ENCODE results near the gene ARMC5.

ARMC5 gene

DNA sequence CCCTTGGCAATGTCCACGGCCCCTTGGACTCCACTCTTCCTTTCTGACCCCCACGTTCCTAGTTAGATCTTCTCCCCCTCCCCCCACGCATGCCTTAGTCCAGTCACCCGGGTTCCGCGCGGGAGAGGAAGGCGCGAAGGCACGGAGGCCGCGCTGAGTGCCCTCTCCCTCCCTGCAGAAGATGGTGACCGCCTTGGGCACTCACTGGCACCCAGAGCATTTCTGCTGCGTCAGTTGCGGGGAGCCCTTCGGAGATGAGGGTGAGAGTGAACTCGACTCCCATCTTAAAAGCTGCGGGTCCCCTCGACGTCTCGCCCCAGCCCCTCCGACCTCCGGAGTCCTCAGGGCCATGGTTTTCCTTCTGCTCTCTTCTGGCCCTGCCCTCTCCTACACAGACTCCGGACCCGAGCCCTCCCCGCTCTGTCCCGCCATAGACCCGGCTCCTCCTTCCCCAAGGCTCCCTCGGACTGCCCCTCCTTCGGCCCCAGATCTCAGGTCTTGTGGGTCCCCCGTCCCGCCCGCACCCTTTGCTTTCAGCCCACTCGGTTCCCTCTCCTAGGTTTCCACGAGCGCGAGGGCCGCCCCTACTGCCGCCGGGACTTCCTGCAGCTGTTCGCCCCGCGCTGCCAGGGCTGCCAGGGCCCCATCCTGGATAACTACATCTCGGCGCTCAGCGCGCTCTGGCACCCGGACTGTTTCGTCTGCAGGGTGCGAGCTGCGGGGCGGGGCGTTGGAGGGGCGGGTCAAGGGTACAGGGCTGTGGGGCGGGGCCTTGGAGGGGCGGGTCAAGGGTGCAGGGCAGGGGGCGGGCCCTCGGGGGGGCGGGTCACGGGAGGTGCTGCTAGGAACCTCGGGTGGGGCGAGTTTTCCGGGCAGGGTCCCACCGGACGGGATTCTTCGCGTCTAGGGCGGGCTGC is 17.3 kb downstream of the ARMC5 start:
- no peaks in the 10 kb centered on the region for H3K9me3 Mint-ChIP-seq
- H3K4me3 Mint-ChIP-seq = peak overlapping the region; percentile 35 to 77 (median 77)
- peaks cover 24% of the 10 kb centered on the region for H3K36me3 Mint-ChIP-seq (ENCODE audit: low read depth)
- H3K4me1 Mint-ChIP-seq = peaks cover 26% of the 10 kb centered on the region
- peak overlapping the region; percentile 29 to 90 (median 39) for H3K27ac Mint-ChIP-seq
- TF ChIP-seq, protein P1, sequence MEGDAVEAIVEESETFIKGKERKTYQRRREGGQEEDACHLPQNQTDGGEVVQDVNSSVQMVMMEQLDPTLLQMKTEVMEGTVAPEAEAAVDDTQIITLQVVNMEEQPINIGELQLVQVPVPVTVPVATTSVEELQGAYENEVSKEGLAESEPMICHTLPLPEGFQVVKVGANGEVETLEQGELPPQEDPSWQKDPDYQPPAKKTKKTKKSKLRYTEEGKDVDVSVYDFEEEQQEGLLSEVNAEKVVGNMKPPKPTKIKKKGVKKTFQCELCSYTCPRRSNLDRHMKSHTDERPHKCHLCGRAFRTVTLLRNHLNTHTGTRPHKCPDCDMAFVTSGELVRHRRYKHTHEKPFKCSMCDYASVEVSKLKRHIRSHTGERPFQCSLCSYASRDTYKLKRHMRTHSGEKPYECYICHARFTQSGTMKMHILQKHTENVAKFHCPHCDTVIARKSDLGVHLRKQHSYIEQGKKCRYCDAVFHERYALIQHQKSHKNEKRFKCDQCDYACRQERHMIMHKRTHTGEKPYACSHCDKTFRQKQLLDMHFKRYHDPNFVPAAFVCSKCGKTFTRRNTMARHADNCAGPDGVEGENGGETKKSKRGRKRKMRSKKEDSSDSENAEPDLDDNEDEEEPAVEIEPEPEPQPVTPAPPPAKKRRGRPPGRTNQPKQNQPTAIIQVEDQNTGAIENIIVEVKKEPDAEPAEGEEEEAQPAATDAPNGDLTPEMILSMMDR (IDR thresholded peaks at IDR 0.05; ENCODE audit: unreplicated experiment in 3 of 3) = no peak
- H3K27me3 Mint-ChIP-seq (ENCODE audit: low read depth) = peaks cover 41% of the 10 kb centered on the region

DNA sequence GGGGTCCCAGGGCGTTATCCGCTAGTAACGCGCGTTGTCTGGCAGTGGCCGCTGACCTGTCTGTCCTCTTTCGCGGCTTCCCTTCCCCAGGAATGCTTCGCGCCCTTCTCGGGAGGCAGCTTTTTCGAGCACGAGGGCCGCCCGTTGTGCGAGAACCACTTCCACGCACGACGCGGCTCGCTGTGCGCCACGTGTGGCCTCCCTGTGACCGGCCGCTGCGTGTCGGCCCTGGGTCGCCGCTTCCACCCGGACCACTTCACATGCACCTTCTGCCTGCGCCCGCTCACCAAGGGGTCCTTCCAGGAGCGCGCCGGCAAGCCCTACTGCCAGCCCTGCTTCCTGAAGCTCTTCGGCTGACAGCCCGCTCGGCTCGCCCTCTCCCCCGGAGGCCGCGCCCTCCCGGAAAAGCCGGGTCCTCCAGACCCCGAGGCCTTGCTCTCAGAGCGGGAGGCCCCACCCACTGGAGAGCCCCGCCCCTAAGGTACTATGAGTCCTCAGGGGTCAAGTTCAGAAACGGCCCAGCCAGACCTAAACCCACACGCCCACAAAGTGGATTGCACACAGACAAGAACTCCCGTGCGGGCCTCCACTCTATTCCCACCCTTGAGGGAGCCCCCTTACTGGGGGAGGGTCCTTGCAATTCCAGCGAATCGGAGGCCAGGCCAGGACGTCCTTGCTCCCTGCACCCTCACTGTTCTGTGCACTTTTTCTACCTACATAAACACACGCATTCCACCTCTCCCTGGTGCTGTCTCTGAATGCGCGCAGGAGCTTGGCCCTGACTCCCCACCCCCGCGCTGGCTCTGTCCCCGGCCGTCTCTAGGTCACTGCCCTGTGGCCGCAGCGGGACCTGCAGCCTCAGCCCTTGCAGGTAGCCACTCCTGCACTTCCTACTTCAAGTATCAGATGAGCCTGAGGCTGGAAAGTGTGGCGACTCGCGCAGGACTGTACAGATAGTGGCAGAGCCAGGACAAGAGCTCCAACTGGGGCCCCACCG is 18.2 kb downstream of the ARMC5 start:
- Mint-ChIP-seq H3K36me3 (ENCODE audit: low read depth) (peaks cover 24% of the 10 kb centered on the region), H3K4me1 (peaks cover 23% of the 10 kb centered on the region), H3K4me3 (peak overlapping the region; percentile 54 to 77 (median 77)), H3K9me3 (no peaks in the 10 kb centered on the region), H3K27me3 (ENCODE audit: low read depth) (peaks cover 48% of the 10 kb centered on the region), H3K27ac (peak overlapping the region; percentile 27 to 90 (median 43))
- TF ChIP-seq, protein P1 (IDR thresholded peaks at IDR 0.05; ENCODE audit: unreplicated experiment in 3 of 3) = peak; percentile 19 to 33 (median 32)

DNA sequence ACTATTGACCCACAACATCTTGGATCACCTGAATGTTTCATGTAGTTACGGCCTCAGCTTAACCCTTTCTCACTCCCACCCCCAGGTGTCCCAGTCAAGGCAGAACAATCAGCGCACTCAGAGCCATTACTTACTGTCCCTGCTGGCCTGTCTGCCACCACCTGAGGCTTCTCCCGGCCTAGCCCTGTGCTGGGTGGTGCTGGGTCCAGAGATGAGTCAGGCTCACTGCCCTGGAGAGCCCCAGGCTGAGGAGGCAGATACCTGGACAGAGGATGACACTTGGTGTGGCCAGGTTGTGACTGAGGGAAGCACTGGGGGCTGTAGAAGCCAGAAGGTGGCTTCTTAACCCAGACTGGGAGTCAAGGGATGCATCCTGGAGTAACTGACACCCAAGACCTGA is 19.7 kb downstream of the ARMC5 start:
- Mint-ChIP-seq H3K36me3 (ENCODE audit: low read depth) (peaks cover 14% of the 10 kb centered on the region), H3K27ac (peak overlapping the region in 1 of 3 experiments; percentile 20), H3K27me3 (ENCODE audit: low read depth) (peaks cover 42% of the 10 kb centered on the region), H3K9me3 (no peaks in the 10 kb centered on the region), H3K4me1 (peaks cover 13% of the 10 kb centered on the region), H3K4me3 (peak overlapping the region in 1 of 3 experiments; percentile 31)
- TF ChIP-seq, protein P1 (IDR thresholded peaks at IDR 0.05; ENCODE audit: unreplicated experiment in 3 of 3) = no peak

DNA sequence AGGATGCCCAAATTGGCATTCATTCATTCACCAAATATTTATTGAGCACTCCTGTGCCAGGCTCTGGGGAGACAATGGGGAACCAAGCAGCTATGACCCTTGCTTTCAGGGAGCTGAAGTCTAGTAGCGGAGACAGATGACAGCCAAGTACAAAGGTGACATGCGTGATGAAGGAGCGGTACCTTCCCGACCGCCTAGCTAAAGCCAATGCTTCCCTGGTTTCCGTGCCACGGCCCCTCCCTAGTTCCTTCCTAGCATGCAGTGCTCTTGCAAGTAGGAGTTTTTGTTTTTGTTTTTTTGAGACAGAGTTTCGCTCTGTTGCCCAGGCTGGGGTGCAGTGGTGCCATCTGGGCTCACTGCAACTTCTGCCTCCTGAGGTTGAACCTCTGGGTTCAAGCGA is 20.4 kb downstream of the ARMC5 start:
- Mint-ChIP-seq H3K36me3 (ENCODE audit: low read depth) (peaks cover 6% of the 10 kb centered on the region), H3K4me3 (peak overlapping the region in 1 of 3 experiments; percentile 18), H3K4me1 (peaks cover 13% of the 10 kb centered on the region), H3K27me3 (ENCODE audit: low read depth) (peaks cover 40% of the 10 kb centered on the region), H3K27ac (no peak overlapping the region), H3K9me3 (no peaks in the 10 kb centered on the region)
- TF ChIP-seq, protein P1 (IDR thresholded peaks at IDR 0.05; ENCODE audit: unreplicated experiment in 3 of 3) = no peak

DNA sequence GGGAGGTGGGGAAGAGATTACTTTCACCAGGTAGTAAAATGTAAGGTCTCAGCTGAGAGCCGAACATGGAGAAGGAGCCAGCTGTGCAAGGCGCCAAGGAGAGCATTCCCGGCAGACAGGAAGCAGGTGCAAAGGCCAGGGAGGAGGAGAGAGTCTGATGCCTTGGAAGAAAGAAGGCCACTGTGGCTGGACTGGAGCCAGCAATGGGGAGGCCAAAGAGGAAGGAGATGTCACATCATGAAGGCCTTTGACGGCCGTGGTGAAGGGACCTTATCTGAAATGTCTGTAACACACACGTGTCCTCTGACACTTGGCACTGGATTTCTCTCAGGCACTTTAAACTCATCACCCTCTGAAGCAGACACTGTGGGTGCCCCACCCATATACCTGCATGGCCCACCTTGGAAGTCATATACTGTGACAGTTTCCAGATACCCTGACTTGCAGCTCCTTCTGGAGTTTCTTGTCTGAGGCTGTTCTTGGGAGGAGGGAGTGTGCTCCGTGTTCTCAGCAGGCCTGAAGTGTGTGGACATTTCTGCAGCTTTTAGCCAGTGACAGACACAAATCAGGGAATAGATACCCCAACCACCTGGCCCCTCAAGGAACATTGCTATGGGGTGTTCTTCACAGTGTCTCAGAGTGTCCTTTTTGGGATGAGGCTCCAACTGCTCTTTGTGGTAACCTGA is 21.7 kb downstream of the ARMC5 start:
- H3K4me1 Mint-ChIP-seq = peaks cover 17% of the 10 kb centered on the region
- no peak overlapping the region for H3K4me3 Mint-ChIP-seq
- no peaks in the 10 kb centered on the region for H3K36me3 Mint-ChIP-seq (ENCODE audit: low read depth)

More for the DNA sequence above, 21.7 kb downstream of the ARMC5 start:
- TF ChIP-seq, protein P1 (IDR thresholded peaks at IDR 0.05; ENCODE audit: unreplicated experiment in 3 of 3) = no peak
- Mint-ChIP-seq H3K27ac (peak overlapping the region in 2 of 3 experiments; percentile 0 to 5), H3K27me3 (ENCODE audit: low read depth) (peaks cover 40% of the 10 kb centered on the region), H3K9me3 (no peaks in the 10 kb centered on the region)
